ENCODE results near the gene ZNF182. TPM values are rescaled to one million over a fixed set of nuclear protein-coding genes. Genes with fewer than 3 reads are reported as not detected.
"Not testable (repeated sequence)": the region's sequence is repeated elsewhere in the genome, so short reads cannot be mapped to it uniquely, and the experiment has no call there.

ZNF182 gene
- polyA plus RNA-seq, 1 donor (not counting 4 experiments of a cell fraction or from before 2014, with no cell fraction given): 2.4 TPM

- H2AFZ ChIP-seq (ENCODE audit: control insufficient read depth, low read length); FAIRE-seq: not testable (repeated sequence)
Observed at GRCh38 chrX:48009445-48009960, 5.7 kb upstream of the ZNF182 start.

GRCh38 chrX:48006688-48007087 lies 2.9 kb upstream of the ZNF182 start, which contains the start of gene SPACA5:
Gene SPACA5, plus strand, starts transcription at chrX:48006988. Its CDS starts 815 bp downstream, at chrX:48007803.
- H3K27ac ChIP-seq (ENCODE audit: control insufficient read depth, insufficient read depth, low read length); H3K4me3 ChIP-seq (ENCODE audit: control insufficient read depth in 2 of 3, extremely low read depth in 1 of 3, insufficient read depth in 2 of 3, low read depth in 1 of 3, low read length in 3 of 3); H3K36me3 ChIP-seq (ENCODE audit: control insufficient read depth in 2 of 2, extremely low read depth in 1 of 2, insufficient read depth in 2 of 2, low read length in 2 of 2); DNase-seq (ENCODE audit: low read depth, low spot score); FAIRE-seq; H3K79me2 ChIP-seq (ENCODE audit: control insufficient read depth, insufficient read depth, low read length); H3K4me2 ChIP-seq (ENCODE audit: control insufficient read depth, extremely low read depth, insufficient read depth, low read depth, low read length); H4K20me1 ChIP-seq (ENCODE audit: control insufficient read depth, extremely low read depth, insufficient read depth, low read length); H3K4me1 ChIP-seq (ENCODE audit: control insufficient read depth, extremely low read depth, insufficient read depth, low read length); H2AFZ ChIP-seq (ENCODE audit: control insufficient read depth, low read length); H3K9me1 ChIP-seq (ENCODE audit: control insufficient read depth, extremely low read depth, insufficient read depth, low read length); H3K27me3 ChIP-seq (ENCODE audit: control insufficient read depth, extremely low read depth, insufficient read depth, low read length); dilution Hi-C loops (cut with MboI; ENCODE audit: extremely low pct_ligation_motif_present, low sequenced_read_pairs); H3K9ac ChIP-seq (ENCODE audit: control insufficient read depth, extremely low read depth, insufficient read depth, low read length); H3K9me3 ChIP-seq (ENCODE audit: control insufficient read depth, low read depth, low read length): not testable (repeated sequence)

More at GRCh38 chrX:48009445-48009960, 5.7 kb upstream of the ZNF182 start:
- H3K36me3 ChIP-seq (ENCODE audit: control insufficient read depth in 2 of 2, extremely low read depth in 1 of 2, insufficient read depth in 2 of 2, low read length in 2 of 2); H3K27ac ChIP-seq (ENCODE audit: control insufficient read depth, insufficient read depth, low read length); H3K4me3 ChIP-seq (ENCODE audit: control insufficient read depth in 2 of 3, extremely low read depth in 1 of 3, insufficient read depth in 2 of 3, low read depth in 1 of 3, low read length in 3 of 3); H3K9me1 ChIP-seq (ENCODE audit: control insufficient read depth, extremely low read depth, insufficient read depth, low read length); dilution Hi-C loops (cut with MboI; ENCODE audit: extremely low pct_ligation_motif_present, low sequenced_read_pairs); DNase-seq (ENCODE audit: low read depth, low spot score); H4K20me1 ChIP-seq (ENCODE audit: control insufficient read depth, extremely low read depth, insufficient read depth, low read length); H3K9me3 ChIP-seq (ENCODE audit: control insufficient read depth, low read depth, low read length); H3K4me1 ChIP-seq (ENCODE audit: control insufficient read depth, extremely low read depth, insufficient read depth, low read length); H3K79me2 ChIP-seq (ENCODE audit: control insufficient read depth, insufficient read depth, low read length); H3K4me2 ChIP-seq (ENCODE audit: control insufficient read depth, extremely low read depth, insufficient read depth, low read depth, low read length); H3K9ac ChIP-seq (ENCODE audit: control insufficient read depth, extremely low read depth, insufficient read depth, low read length); H3K27me3 ChIP-seq (ENCODE audit: control insufficient read depth, extremely low read depth, insufficient read depth, low read length): not testable (repeated sequence)

GRCh38 chrX:48003367-48003757 lies 427 bp downstream of the ZNF182 start:
- H3K36me3 ChIP-seq (ENCODE audit: control insufficient read depth in 2 of 2, extremely low read depth in 1 of 2, insufficient read depth in 2 of 2, low read length in 2 of 2): no peaks in the 10 kb centered on the region
- dilution Hi-C loops (cut with MboI; ENCODE audit: extremely low pct_ligation_motif_present, low sequenced_read_pairs): no loop called here
- no peaks in the 10 kb centered on the region for H3K79me2 ChIP-seq (ENCODE audit: control insufficient read depth, insufficient read depth, low read length)
- TF ChIP-seq CTCF (optimal IDR thresholded peaks at IDR 0.05 in 1 of 3, IDR thresholded peaks at IDR 0.05 in 1 of 3, conservative IDR thresholded peaks at IDR 0.05 in 1 of 3; ENCODE audit: extremely low read depth in 1 of 3, insufficient read depth in 2 of 3, low read length in 3 of 3) (no peak), EZH2 (IDR thresholded peaks at IDR 0.05; ENCODE audit: low read length) (no peak)
- peak overlapping the region; percentile 69 for H3K4me2 ChIP-seq (ENCODE audit: control insufficient read depth, extremely low read depth, insufficient read depth, low read depth, low read length)
- H3K27ac ChIP-seq (ENCODE audit: control insufficient read depth, insufficient read depth, low read length): peak overlapping the region; percentile 52
- no peaks in the 10 kb centered on the region for H3K27me3 ChIP-seq (ENCODE audit: control insufficient read depth, extremely low read depth, insufficient read depth, low read length)
- peak overlapping the region; percentile 75 for H2AFZ ChIP-seq (ENCODE audit: control insufficient read depth, low read length)
- no peaks in the 10 kb centered on the region for H3K9me1 ChIP-seq (ENCODE audit: control insufficient read depth, extremely low read depth, insufficient read depth, low read length)
- peak overlapping the region; percentile 53 to 68 (median 60) for H3K4me3 ChIP-seq (ENCODE audit: control insufficient read depth in 2 of 3, extremely low read depth in 1 of 3, insufficient read depth in 2 of 3, low read depth in 1 of 3, low read length in 3 of 3)
- H3K4me1 ChIP-seq (ENCODE audit: control insufficient read depth, extremely low read depth, insufficient read depth, low read length): peaks cover 5% of the 10 kb centered on the region
- no peaks in the 10 kb centered on the region for H3K9me3 ChIP-seq (ENCODE audit: control insufficient read depth, low read depth, low read length)
- FAIRE-seq (no peak), DNase-seq (ENCODE audit: low read depth, low spot score) (no peak)
- H4K20me1 ChIP-seq (ENCODE audit: control insufficient read depth, extremely low read depth, insufficient read depth, low read length): no peaks in the 10 kb centered on the region
- H3K9ac ChIP-seq (ENCODE audit: control insufficient read depth, extremely low read depth, insufficient read depth, low read length): peak overlapping the region; percentile 75
